Neural progenitor cell (in vitro differentiated cells): ENCODE measurements around the gene DCUN1D3.

ENCODE experiments used
- EZH2 ChIP-seq: fragments of 200-600 bp; sonication (generic); IDR thresholded peaks from 2 replicates; pipeline ENCODE4 v1.6.1; 2017; ENCODE audit warnings: antibody characterized with exemption, mild to moderate bottlenecking, moderate library complexity
- EZH2phosphoT487 ChIP-seq: fragments of 200-600 bp; sonication (generic); IDR thresholded peaks from 2 replicates; pipeline ENCODE4 v1.6.1; 2017; ENCODE audit warnings: antibody characterized with exemption
- TF ChIP-seq, protein P1 (sequence below): fragments of 200-600 bp; sonication (generic); IDR thresholded peaks from 2 replicates; pipeline ENCODE4 v1.5.1; 2017; ENCODE audit warnings: antibody characterized with exemption, mild to moderate bottlenecking

DNA sequence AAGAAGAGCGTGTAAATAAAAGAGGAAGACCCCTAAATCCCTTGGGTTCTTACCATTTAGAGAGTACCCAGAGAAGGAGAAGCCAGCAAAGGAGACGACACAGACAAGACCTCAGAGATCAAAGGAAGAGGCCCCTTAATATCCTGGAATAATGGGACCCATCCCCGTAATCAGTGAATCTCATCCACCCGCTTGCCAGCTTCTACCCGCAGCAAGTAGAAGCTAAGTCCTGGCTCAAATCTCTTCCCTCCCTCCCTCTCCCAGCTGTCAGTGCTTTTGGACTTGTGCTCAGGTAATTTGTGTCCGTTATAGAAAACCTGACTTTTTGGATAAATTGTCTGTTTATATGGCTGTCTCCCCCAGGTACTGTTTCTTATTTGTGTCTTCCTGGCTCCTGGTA lies 2.3 kb upstream of the DCUN1D3 start:
- TF ChIP-seq, protein P1, sequence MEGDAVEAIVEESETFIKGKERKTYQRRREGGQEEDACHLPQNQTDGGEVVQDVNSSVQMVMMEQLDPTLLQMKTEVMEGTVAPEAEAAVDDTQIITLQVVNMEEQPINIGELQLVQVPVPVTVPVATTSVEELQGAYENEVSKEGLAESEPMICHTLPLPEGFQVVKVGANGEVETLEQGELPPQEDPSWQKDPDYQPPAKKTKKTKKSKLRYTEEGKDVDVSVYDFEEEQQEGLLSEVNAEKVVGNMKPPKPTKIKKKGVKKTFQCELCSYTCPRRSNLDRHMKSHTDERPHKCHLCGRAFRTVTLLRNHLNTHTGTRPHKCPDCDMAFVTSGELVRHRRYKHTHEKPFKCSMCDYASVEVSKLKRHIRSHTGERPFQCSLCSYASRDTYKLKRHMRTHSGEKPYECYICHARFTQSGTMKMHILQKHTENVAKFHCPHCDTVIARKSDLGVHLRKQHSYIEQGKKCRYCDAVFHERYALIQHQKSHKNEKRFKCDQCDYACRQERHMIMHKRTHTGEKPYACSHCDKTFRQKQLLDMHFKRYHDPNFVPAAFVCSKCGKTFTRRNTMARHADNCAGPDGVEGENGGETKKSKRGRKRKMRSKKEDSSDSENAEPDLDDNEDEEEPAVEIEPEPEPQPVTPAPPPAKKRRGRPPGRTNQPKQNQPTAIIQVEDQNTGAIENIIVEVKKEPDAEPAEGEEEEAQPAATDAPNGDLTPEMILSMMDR = no peak
- TF ChIP-seq EZH2phosphoT487 (no peak), EZH2 (no peak)
